Measurements from ENCODE around the gene TMEM108. TPM values are rescaled to one million over a fixed set of nuclear protein-coding genes. Genes with fewer than 3 reads are reported as not detected.

Gene TMEM108
- polyA plus RNA-seq, 1 donor (not counting 4 experiments of a cell fraction or from before 2014, with no cell fraction given), result not detected

GRCh38 chr3:133047980-133048379, 9.8 kb downstream of the TMEM108 start:
- Histone ChIP-seq H2AFZ (ENCODE audit: control insufficient read depth, low read length) (no peak overlapping the region), H4K20me1 (ENCODE audit: control insufficient read depth, extremely low read depth, insufficient read depth, low read length) (no peaks in the 10 kb centered on the region), H3K4me1 (ENCODE audit: control insufficient read depth, extremely low read depth, insufficient read depth, low read length) (no peaks in the 10 kb centered on the region), H3K27ac (ENCODE audit: control insufficient read depth, insufficient read depth, low read length) (no peak overlapping the region), H3K9ac (ENCODE audit: control insufficient read depth, extremely low read depth, insufficient read depth, low read length) (no peak overlapping the region), H3K27me3 (ENCODE audit: control insufficient read depth, extremely low read depth, insufficient read depth, low read length) (no peaks in the 10 kb centered on the region), H3K36me3 (ENCODE audit: control insufficient read depth in 2 of 2, extremely low read depth in 1 of 2, insufficient read depth in 2 of 2, low read length in 2 of 2) (no peaks in the 10 kb centered on the region), H3K79me2 (ENCODE audit: control insufficient read depth, insufficient read depth, low read length) (no peaks in the 10 kb centered on the region), H3K4me3 (ENCODE audit: control insufficient read depth in 2 of 3, extremely low read depth in 1 of 3, insufficient read depth in 2 of 3, low read depth in 1 of 3, low read length in 3 of 3) (no peak overlapping the region), H3K9me3 (ENCODE audit: control insufficient read depth, low read depth, low read length) (no peaks in the 10 kb centered on the region), H3K9me1 (ENCODE audit: control insufficient read depth, extremely low read depth, insufficient read depth, low read length) (no peaks in the 10 kb centered on the region), H3K4me2 (ENCODE audit: control insufficient read depth, extremely low read depth, insufficient read depth, low read depth, low read length) (no peak overlapping the region)
- dilution Hi-C loops (cut with MboI; ENCODE audit: extremely low pct_ligation_motif_present, low sequenced_read_pairs), result no loop called here
- DNase-seq (ENCODE audit: low read depth, low spot score) (no peak), FAIRE-seq (no peak)
- TF ChIP-seq, protein P1, sequence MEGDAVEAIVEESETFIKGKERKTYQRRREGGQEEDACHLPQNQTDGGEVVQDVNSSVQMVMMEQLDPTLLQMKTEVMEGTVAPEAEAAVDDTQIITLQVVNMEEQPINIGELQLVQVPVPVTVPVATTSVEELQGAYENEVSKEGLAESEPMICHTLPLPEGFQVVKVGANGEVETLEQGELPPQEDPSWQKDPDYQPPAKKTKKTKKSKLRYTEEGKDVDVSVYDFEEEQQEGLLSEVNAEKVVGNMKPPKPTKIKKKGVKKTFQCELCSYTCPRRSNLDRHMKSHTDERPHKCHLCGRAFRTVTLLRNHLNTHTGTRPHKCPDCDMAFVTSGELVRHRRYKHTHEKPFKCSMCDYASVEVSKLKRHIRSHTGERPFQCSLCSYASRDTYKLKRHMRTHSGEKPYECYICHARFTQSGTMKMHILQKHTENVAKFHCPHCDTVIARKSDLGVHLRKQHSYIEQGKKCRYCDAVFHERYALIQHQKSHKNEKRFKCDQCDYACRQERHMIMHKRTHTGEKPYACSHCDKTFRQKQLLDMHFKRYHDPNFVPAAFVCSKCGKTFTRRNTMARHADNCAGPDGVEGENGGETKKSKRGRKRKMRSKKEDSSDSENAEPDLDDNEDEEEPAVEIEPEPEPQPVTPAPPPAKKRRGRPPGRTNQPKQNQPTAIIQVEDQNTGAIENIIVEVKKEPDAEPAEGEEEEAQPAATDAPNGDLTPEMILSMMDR (optimal IDR thresholded peaks at IDR 0.05 in 1 of 3, IDR thresholded peaks at IDR 0.05 in 1 of 3, conservative IDR thresholded peaks at IDR 0.05 in 1 of 3; ENCODE audit: extremely low read depth in 1 of 3, insufficient read depth in 2 of 3, low read length in 3 of 3), result no peak
- TF ChIP-seq EZH2 (IDR thresholded peaks at IDR 0.05; ENCODE audit: low read length), result no peak

GRCh38 chr3:133049491-133049890, 11.3 kb downstream of the TMEM108 start:
- no peak for TF ChIP-seq EZH2 (IDR thresholded peaks at IDR 0.05; ENCODE audit: low read length)
- TF ChIP-seq, protein P1 (optimal IDR thresholded peaks at IDR 0.05 in 1 of 3, IDR thresholded peaks at IDR 0.05 in 1 of 3, conservative IDR thresholded peaks at IDR 0.05 in 1 of 3; ENCODE audit: extremely low read depth in 1 of 3, insufficient read depth in 2 of 3, low read length in 3 of 3), result no peak

More at GRCh38 chr3:133049491-133049890, 11.3 kb downstream of the TMEM108 start:
- no peak overlapping the region for H3K4me3 ChIP-seq (ENCODE audit: control insufficient read depth in 2 of 3, extremely low read depth in 1 of 3, insufficient read depth in 2 of 3, low read depth in 1 of 3, low read length in 3 of 3)
- FAIRE-seq (no peak), DNase-seq (ENCODE audit: low read depth, low spot score) (no peak)
- dilution Hi-C loops (cut with MboI; ENCODE audit: extremely low pct_ligation_motif_present, low sequenced_read_pairs), result no loop called here
- no peaks in the 10 kb centered on the region for H3K27me3 ChIP-seq (ENCODE audit: control insufficient read depth, extremely low read depth, insufficient read depth, low read length)
- no peaks in the 10 kb centered on the region for H3K36me3 ChIP-seq (ENCODE audit: control insufficient read depth in 2 of 2, extremely low read depth in 1 of 2, insufficient read depth in 2 of 2, low read length in 2 of 2)
- H4K20me1 ChIP-seq (ENCODE audit: control insufficient read depth, extremely low read depth, insufficient read depth, low read length), result no peaks in the 10 kb centered on the region
- H3K9me1 ChIP-seq (ENCODE audit: control insufficient read depth, extremely low read depth, insufficient read depth, low read length), result no peaks in the 10 kb centered on the region
- no peak overlapping the region for H3K27ac ChIP-seq (ENCODE audit: control insufficient read depth, insufficient read depth, low read length)
- no peak overlapping the region for H3K9ac ChIP-seq (ENCODE audit: control insufficient read depth, extremely low read depth, insufficient read depth, low read length)
- no peaks in the 10 kb centered on the region for H3K79me2 ChIP-seq (ENCODE audit: control insufficient read depth, insufficient read depth, low read length)
- H2AFZ ChIP-seq (ENCODE audit: control insufficient read depth, low read length), result no peak overlapping the region
- no peak overlapping the region for H3K4me2 ChIP-seq (ENCODE audit: control insufficient read depth, extremely low read depth, insufficient read depth, low read depth, low read length)
- H3K4me1 ChIP-seq (ENCODE audit: control insufficient read depth, extremely low read depth, insufficient read depth, low read length), result no peaks in the 10 kb centered on the region
- H3K9me3 ChIP-seq (ENCODE audit: control insufficient read depth, low read depth, low read length), result no peaks in the 10 kb centered on the region

Measured in keratinocyte (primary cell).